ENCODE measurements around the gene ARHGEF18.

Gene ARHGEF18

DNA sequence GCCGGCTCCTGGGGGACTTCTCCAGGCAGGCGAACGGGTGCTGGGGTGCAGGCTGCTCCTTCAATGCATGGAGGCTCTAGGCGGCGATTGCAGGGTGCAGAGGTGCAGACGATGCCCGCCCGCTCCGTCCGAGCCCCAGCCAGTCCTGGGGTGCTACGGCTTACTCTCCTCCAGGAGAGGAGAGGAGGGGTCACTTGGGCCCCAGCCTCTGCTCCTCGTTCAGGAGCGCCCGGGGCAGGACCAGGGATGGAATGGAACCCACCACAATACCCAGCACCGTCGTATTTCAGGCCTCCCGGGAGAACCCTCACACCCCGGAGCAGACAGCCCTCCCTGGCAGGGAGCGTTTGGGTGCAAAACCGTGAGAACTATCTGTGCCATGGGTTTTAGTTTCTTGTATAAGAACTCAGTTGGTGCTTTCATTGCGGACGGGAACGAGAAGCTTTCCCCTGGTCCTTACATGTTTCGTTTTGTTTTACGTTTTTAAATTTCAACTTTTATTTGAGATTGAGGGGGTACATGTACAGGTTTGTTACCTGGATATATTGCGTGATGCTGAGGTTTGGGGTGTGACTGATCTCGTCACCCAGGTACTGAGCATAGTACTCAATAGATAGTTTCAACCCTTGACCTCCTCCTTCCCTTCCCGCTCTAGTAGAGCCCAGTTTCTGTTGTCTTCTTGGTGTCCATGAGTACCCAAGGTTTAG lies 46.8 kb downstream of the ARHGEF18 start:
- intact Hi-C loops (cut with DNase I; ENCODE audit: low total_unique reads) = loop anchor here (10.0 kb wide), 1 partner anchor 139 kb away; the partner anchor contains the start of gene PNPLA6
- DNase-seq = no peak
- H3K36me3 ChIP-seq = no peaks in the 10 kb centered on the region
- H3K4me3 ChIP-seq = peak overlapping the region; percentile 96 to 97
- no peaks in the 10 kb centered on the region for H3K27me3 ChIP-seq
- H3K9me3 ChIP-seq = no peaks in the 10 kb centered on the region
- no peak for TF ChIP-seq CTCF (IDR thresholded peaks at IDR 0.05)
- peak overlapping the region; percentile 82 to 88 for H3K27ac ChIP-seq
- peaks cover 0 to 40% (median 22%) of the 10 kb centered on the region in 4 donors for H3K4me1 ChIP-seq

- Histone ChIP-seq H3K4me3 (no peak overlapping the region), H3K4me1 (peaks cover 0 to 40% (median 22%) of the 10 kb centered on the region in 4 donors), H3K27ac (no peak overlapping the region), H3K27me3 (no peaks in the 10 kb centered on the region), H3K9me3 (no peaks in the 10 kb centered on the region), H3K36me3 (no peaks in the 10 kb centered on the region)
- no peak for TF ChIP-seq CTCF (IDR thresholded peaks at IDR 0.05)
- no peak for DNase-seq
- intact Hi-C loops (cut with DNase I; ENCODE audit: low total_unique reads) = loop anchor here (10.0 kb wide), 1 partner anchor 137 kb away; the partner anchor contains the start of gene PNPLA6
These were observed 49.0 kb downstream of the ARHGEF18 start for GRCh38 chr19:7397687-7398086.
